HCT116 (cell line): Measurements from ENCODE around the gene TTC23. TPM values are rescaled to one million over a fixed set of nuclear protein-coding genes. Genes with fewer than 3 reads are reported as not detected.

Experiments used
- ATAC-seq: fragments of 200-7000 bp; cut with Tn5 transposase; 2 replicates; pipeline ENCODE4 v1.9.1; 2020; ENCODE audit warnings: mild to moderate bottlenecking, moderate library complexity
- BruUV-seq: library from RNA; stranded (reverse); fragments of 400-500 nt; replicated peaks from 2 replicates; lab custom pipeline; 2021; lab: Mats Ljungman, UMichigan
- CTCF ChIA-PET: fragments of 300-600 bp; sonication (Branson Sonifier 250); formaldehyde crosslinking; loops from one replicate; lab custom pipeline; 2021; ENCODE audit warnings: antibody characterized with exemption; lab: Charles Lee
- POLR2A ChIA-PET: fragments of 300-600, 350-600 bp; sonication (Branson Sonifier 250); formaldehyde crosslinking; loops from one replicate; lab custom pipeline; 2021; ENCODE audit warnings: antibody characterized with exemption; lab: Charles Lee
- RAD21 ChIA-PET, 2 experiments: fragments of 300-600 bp; sonication (Branson Sonifier 250); formaldehyde crosslinking; loops; one replicate each; lab custom pipeline; 2023; ENCODE audit warnings: low total read pairs in 2 of 2; ENCODE audit not compliant: uncharacterized antibody in 2 of 2, unreplicated experiment in 2 of 2, low non-redundant PET in 1 of 2; lab: Charles Lee
- DNase-seq: peaks from one replicate; pipeline ENCODE4 v3.0.0-alpha.2; 2010; ENCODE audit warnings: low read depth, low spot score
- H2AFZ ChIP-seq: fragments of 200-600 bp; shearing (Covaris generic), sonication (generic); 2 replicates; pipeline ENCODE4 v1.6.1; 2017; ENCODE audit warnings: low read depth, mixed run types, mixed read lengths, antibody characterized with exemption, low read length; ENCODE audit not compliant: poor library complexity, severe bottlenecking
- H3K27ac ChIP-seq: 2 replicates; pipeline ENCODE4 v1.5.1; 2012; ENCODE audit warnings: low read depth, low read length
- H3K27me3 ChIP-seq: fragments of 200-600 bp; sonication (generic); 2 replicates; pipeline ENCODE4 v1.6.1; 2016; ENCODE audit warnings: mixed run types, low read length, mixed read lengths; ENCODE audit not compliant: insufficient read depth
- H3K36me3 ChIP-seq, 2 experiments: fragments of 200-500 bp in 1 of 2; fragments of 200-600 bp in 1 of 2; sonication (Bioruptor generic) in 1 of 2; sonication (generic) in 1 of 2; 2 replicates each; pipeline versions ENCODE4 v1.5.1 to v1.6.1; 2014 to 2016; ENCODE audit warnings: low read length in 2 of 2, inconsistent platforms in 1 of 2, mixed read lengths in 1 of 2, mixed run types in 1 of 2; ENCODE audit not compliant: insufficient read depth in 2 of 2, control insufficient read depth in 1 of 2
- H3K4me1 ChIP-seq, 2 experiments: fragments of 200-600 bp in 1 of 2; sonication (generic) in 1 of 2; 2 replicates each; pipeline versions ENCODE4 v1.5.1 to v1.6.1; 2012 to 2017; ENCODE audit warnings: low read length in 2 of 2, inconsistent platforms in 1 of 2, mild to moderate bottlenecking in 1 of 2, mixed read lengths in 1 of 2, mixed run types in 1 of 2, moderate library complexity in 1 of 2; ENCODE audit not compliant: insufficient read depth in 2 of 2, control insufficient read depth in 1 of 2
- H3K4me2 ChIP-seq: fragments of 200-600 bp; sonication (generic); 2 replicates; pipeline ENCODE4 v1.6.1; 2017; ENCODE audit warnings: mixed run types, low read length, mixed read lengths
- H3K4me3 ChIP-seq, 2 experiments: fragments of 200-600 bp in 1 of 2; sonication (generic) in 1 of 2; replicated peaks in 1 of 2; 2 replicates each; pipeline ENCODE4 v1.5.1; 2011 to 2016; ENCODE audit warnings: low read length in 2 of 2, control low read depth in 1 of 2, low read depth in 1 of 2, mild to moderate bottlenecking in 1 of 2, mixed read lengths in 1 of 2, mixed run types in 1 of 2
- H3K79me2 ChIP-seq: fragments of 200-600 bp; sonication (generic); 2 replicates; pipeline ENCODE4 v1.6.1; 2017; ENCODE audit warnings: mild to moderate bottlenecking, mixed run types, low read length, moderate library complexity, mixed read lengths; ENCODE audit not compliant: insufficient read depth
- H3K9ac ChIP-seq: fragments of 200-600 bp; sonication (generic); 2 replicates; pipeline ENCODE4 v1.6.1; 2016; ENCODE audit warnings: low read length, mixed read lengths
- H3K9me2 ChIP-seq: fragments of 200-600 bp; sonication (generic), shearing (Covaris generic); 2 replicates; pipeline ENCODE4 v1.6.1; 2017; ENCODE audit warnings: mixed run types, mild to moderate bottlenecking, moderate library complexity; ENCODE audit not compliant: insufficient read depth
- H3K9me3 ChIP-seq, 2 experiments: fragments of 200-500 bp in 1 of 2; fragments of 200-600 bp in 1 of 2; sonication (Bioruptor generic) in 1 of 2; sonication (generic) in 1 of 2; 2 replicates each; pipeline ENCODE4 v1.6.1; 2014 to 2017; ENCODE audit warnings: low read length in 2 of 2, mixed read lengths in 2 of 2, inconsistent platforms in 1 of 2, low read depth in 1 of 2, mild to moderate bottlenecking in 1 of 2, mixed run types in 1 of 2, moderate library complexity in 1 of 2; ENCODE audit not compliant: control insufficient read depth in 1 of 2, insufficient read depth in 1 of 2
- H4K20me1 ChIP-seq: fragments of 200-600 bp; sonication (generic), shearing (Covaris generic); 2 replicates; pipeline ENCODE4 v1.6.1; 2017; ENCODE audit warnings: mixed run types, mild to moderate bottlenecking, moderate library complexity; ENCODE audit not compliant: insufficient read depth
- CEBPB ChIP-seq: IDR thresholded peaks from 2 replicates; pipeline ENCODE4 v1.6.1; 2012; ENCODE audit warnings: low read depth
- FOSL1 ChIP-seq: IDR thresholded peaks from 2 replicates; pipeline ENCODE4 v1.6.1; 2012; ENCODE audit warnings: low read depth
- SP1 ChIP-seq: IDR thresholded peaks from 2 replicates; pipeline ENCODE4 v1.6.1; 2012; ENCODE audit warnings: low read depth
- ZBTB33 ChIP-seq: IDR thresholded peaks from 2 replicates; pipeline ENCODE4 v1.6.1; 2011; ENCODE audit warnings: mild to moderate bottlenecking, low read length, moderate library complexity; ENCODE audit not compliant: insufficient replicate concordance; ENCODE audit errors: extremely low read depth
- intact Hi-C: fragments of 100-400 bp; cut with micrococcal nuclease; formaldehyde crosslinking; loops from 2 replicates; pipeline ENCODE4 v1.10.0; 2022
- total RNA-seq: library from RNA; stranded (reverse); gene quantifications from one replicate; pipeline ENCODE4 v1.2.1, GENCODE V29; 2021; ENCODE audit not compliant: unreplicated experiment
- TF ChIP-seq, protein P1 (sequence below), 3 experiments: fragments of 200-600 bp in 1 of 3; sonication (generic) in 1 of 3; IDR thresholded peaks in 2 of 3; conservative IDR thresholded peaks in 1 of 3; 2 replicates each; pipeline ENCODE4 v1.5.1; 2012 to 2017; ENCODE audit warnings: low read depth in 2 of 3, low read length in 2 of 3, antibody characterized with exemption in 1 of 3, borderline replicate concordance in 1 of 3, control low read depth in 1 of 3, mild to moderate bottlenecking in 1 of 3, mixed read lengths in 1 of 3, mixed run types in 1 of 3, moderate library complexity in 1 of 3; ENCODE audit not compliant: insufficient read depth in 1 of 3

Gene TTC23
- total RNA-seq, 1 experiment from 2014 or later = 10.2 TPM

DNA sequence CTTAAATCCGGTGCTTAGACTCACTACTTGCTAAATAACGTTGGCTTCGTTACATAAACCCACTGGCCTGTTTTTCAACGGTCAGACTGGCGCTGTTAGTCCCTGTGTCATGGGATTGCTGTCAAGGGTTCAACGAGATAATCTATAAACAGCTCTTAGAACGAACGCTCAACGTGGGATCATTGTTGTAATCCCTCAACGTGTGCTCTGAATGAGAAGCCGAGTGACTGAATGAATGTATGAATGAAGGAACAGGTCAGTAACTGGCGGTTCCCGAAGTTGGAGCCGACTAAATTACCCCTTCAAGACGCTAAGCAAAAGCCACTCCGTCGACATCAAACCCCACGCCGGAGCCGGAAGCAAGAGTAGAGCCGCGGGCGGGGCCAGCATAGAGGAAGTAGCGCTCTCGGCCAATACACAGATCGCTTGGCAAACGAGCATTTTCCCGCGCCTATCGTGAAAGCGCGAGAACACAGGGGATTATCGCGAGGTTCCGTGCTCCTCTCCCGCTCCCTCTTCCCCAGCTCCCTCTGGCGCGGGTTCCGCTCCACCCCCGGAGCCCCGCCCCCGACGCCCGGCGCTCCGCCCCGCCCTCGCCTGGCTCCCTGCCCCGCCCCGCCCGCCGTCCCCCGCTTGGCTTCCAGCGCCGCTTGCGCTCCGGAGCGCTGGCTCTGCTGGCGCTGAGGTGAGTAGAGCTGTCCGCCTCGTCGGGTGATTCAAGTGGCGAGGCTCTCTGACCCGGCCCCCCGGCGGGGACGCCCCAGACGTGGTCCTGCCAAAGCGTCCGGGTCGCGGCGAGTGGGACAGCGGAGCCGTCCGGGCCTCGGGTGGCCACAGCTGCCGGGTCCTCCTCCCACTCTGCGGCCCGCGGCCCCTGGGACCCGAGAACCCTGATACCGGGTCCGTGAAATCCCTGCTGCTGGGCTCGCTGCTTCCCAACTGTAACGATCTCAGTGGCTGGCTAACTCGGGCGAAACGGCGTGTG lies 1.8 kb upstream of the TTC23 start, which contains the start of gene LRRC28 (continued):
- peak; percentile 97 for TF ChIP-seq ZBTB33
- no peak for TF ChIP-seq FOSL1
- TF ChIP-seq, all 23 proteins: peak for 11

GRCh38 chr15:99250494-99250856 lies 1.1 kb upstream of the TTC23 start:
- no peak overlapping the region for H2AFZ ChIP-seq
- no peak for ATAC-seq
- intact Hi-C loops = loop anchor here (5.0 kb wide), 1 partner anchor 148 kb away; no protein-coding TSS in a partner anchor
- no peaks in the 10 kb centered on the region for H3K36me3 ChIP-seq
- H4K20me1 ChIP-seq = no peaks in the 10 kb centered on the region
- no peaks in the 10 kb centered on the region for H3K9me2 ChIP-seq
- ChIA-PET POLR2A (interaction anchor here (1.0 kb wide), 1 partner anchor 37 kb away, joined by 3 read pairs; no protein-coding TSS in a partner anchor), CTCF (interaction anchor here (0.7 to 1.7 kb wide), 2 partner anchors 22 to 454 kb away, joined by 3 to 8 read pairs; no protein-coding TSS in a partner anchor), RAD21 (no interaction called here)
- H3K4me3 ChIP-seq = peak overlapping the region; percentile 77 to 83
- TF ChIP-seq, protein P1, sequence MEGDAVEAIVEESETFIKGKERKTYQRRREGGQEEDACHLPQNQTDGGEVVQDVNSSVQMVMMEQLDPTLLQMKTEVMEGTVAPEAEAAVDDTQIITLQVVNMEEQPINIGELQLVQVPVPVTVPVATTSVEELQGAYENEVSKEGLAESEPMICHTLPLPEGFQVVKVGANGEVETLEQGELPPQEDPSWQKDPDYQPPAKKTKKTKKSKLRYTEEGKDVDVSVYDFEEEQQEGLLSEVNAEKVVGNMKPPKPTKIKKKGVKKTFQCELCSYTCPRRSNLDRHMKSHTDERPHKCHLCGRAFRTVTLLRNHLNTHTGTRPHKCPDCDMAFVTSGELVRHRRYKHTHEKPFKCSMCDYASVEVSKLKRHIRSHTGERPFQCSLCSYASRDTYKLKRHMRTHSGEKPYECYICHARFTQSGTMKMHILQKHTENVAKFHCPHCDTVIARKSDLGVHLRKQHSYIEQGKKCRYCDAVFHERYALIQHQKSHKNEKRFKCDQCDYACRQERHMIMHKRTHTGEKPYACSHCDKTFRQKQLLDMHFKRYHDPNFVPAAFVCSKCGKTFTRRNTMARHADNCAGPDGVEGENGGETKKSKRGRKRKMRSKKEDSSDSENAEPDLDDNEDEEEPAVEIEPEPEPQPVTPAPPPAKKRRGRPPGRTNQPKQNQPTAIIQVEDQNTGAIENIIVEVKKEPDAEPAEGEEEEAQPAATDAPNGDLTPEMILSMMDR (IDR thresholded peaks at IDR 0.05 in 2 of 3, conservative IDR thresholded peaks at IDR 0.05 in 1 of 3; ENCODE audit: borderline replicate concordance in 1 of 3, insufficient read depth in 1 of 3, low read depth in 2 of 3, low read length in 2 of 3) = no peak
- TF ChIP-seq CEBPB (no peak), SP1 (no peak)
- DNase-seq = no peak
- peak overlapping the region; percentile 81 for H3K9ac ChIP-seq
- peaks cover 11 to 30% of the 10 kb centered on the region in 2 experiments; a peak in 3 of 4 replicates for H3K4me1 ChIP-seq
- BruUV-seq = no TSS peak
- H3K27me3 ChIP-seq = no peaks in the 10 kb centered on the region
- H3K4me2 ChIP-seq = peak overlapping the region; percentile 71
- H3K9me3 ChIP-seq = no peaks in the 10 kb centered on the region
- H3K79me2 ChIP-seq = peaks cover 16% of the 10 kb centered on the region
- peak overlapping the region; percentile 70 for H3K27ac ChIP-seq
